Measurements from ENCODE around the gene FOXJ3. TPM values are rescaled to one million over a fixed set of nuclear protein-coding genes. Genes with fewer than 3 reads are reported as not detected.

Gene FOXJ3
- polyA plus RNA-seq, 1 of the 3 experiments (the other 2 are of a cell fraction), result 16.0 TPM

DNA sequence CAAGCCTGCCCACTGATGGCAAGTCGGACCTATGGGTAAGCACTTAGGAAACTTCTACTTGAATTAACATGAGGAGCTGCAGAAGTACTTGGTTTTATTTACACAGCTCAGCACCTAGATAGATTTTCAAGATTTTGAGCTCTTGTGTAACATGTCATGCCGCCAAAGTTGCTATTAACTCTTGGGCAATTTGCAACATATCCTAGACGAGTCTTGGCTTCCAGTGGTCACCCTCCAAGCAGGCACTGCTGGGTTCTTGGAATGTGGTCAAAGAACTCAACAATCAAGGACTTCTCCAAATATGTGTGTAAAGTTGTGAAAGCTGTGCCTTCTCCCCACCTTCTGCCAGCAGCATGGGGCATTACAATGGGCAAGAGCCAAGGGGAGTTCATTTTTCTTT, 199.6 kb downstream of the FOXJ3 start:
- POLR2A ChIA-PET, result no interaction called here
- Histone ChIP-seq H2AFZ (ENCODE audit: low read depth) (no peak overlapping the region), H3K4me3 (ENCODE audit: low read depth in 2 of 2, low read length in 1 of 2) (no peak overlapping the region), H3K27ac (ENCODE audit: low read depth in 2 of 2, low read length in 1 of 2) (no peak overlapping the region), H3K4me1 (ENCODE audit: control insufficient read depth in 1 of 2, insufficient read depth in 2 of 2, low read depth in 1 of 2, low read length in 1 of 2) (no peaks in the 10 kb centered on the region), H3K9ac (no peak overlapping the region), H4K20me1 (ENCODE audit: insufficient read depth) (no peaks in the 10 kb centered on the region), H3K36me3 (replicated peaks in 1 of 2; ENCODE audit: control insufficient read depth in 1 of 2, insufficient read depth in 2 of 2, low read length in 1 of 2) (no peaks in the 10 kb centered on the region), H3K79me2 (ENCODE audit: insufficient read depth) (no peaks in the 10 kb centered on the region), H3K9me2 (no peaks in the 10 kb centered on the region), H3K9me3 (no peaks in the 10 kb centered on the region), H3F3A (replicated peaks; ENCODE audit: insufficient read depth) (no peaks in the 10 kb centered on the region), H3K4me2 (no peak overlapping the region), H3K27me3 (ENCODE audit: insufficient read depth) (peaks cover 12% of the 10 kb centered on the region; the same call in 1 of the 2 replicates)
- 18% methylated on average over 3 of the region's 3 CpGs for WGBS (ENCODE audit: low lambda C conversion rate)
- no peak for DNase-seq
- CTCF ChIA-PET, result interaction anchor here (1.0 to 4.3 kb wide), 3 partner anchors 12 to 717 kb away, joined by 3 to 15 read pairs (median 4); no protein-coding TSS in a partner anchor
- no peak for TF ChIP-seq FOXM1 (IDR thresholded peaks at IDR 0.05; ENCODE audit: low read depth)
- no peak for TF ChIP-seq EP300 (IDR thresholded peaks at IDR 0.05; ENCODE audit: borderline replicate concordance in 1 of 2, low read depth in 1 of 2, low read length in 1 of 2)
- TF ChIP-seq, protein P1, sequence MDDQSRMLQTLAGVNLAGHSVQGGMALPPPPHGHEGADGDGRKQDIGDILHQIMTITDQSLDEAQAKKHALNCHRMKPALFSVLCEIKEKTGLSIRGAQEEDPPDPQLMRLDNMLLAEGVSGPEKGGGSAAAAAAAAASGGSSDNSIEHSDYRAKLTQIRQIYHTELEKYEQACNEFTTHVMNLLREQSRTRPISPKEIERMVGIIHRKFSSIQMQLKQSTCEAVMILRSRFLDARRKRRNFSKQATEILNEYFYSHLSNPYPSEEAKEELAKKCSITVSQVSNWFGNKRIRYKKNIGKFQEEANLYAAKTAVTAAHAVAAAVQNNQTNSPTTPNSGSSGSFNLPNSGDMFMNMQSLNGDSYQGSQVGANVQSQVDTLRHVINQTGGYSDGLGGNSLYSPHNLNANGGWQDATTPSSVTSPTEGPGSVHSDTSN (IDR thresholded peaks at IDR 0.05), result no peak
- no peak for TF ChIP-seq USF2 (IDR thresholded peaks at IDR 0.05; ENCODE audit: borderline replicate concordance, low read depth, low read length)
- no peak for TF ChIP-seq RFX5 (IDR thresholded peaks at IDR 0.05; ENCODE audit: low read length)
- TF ChIP-seq, protein P2, sequence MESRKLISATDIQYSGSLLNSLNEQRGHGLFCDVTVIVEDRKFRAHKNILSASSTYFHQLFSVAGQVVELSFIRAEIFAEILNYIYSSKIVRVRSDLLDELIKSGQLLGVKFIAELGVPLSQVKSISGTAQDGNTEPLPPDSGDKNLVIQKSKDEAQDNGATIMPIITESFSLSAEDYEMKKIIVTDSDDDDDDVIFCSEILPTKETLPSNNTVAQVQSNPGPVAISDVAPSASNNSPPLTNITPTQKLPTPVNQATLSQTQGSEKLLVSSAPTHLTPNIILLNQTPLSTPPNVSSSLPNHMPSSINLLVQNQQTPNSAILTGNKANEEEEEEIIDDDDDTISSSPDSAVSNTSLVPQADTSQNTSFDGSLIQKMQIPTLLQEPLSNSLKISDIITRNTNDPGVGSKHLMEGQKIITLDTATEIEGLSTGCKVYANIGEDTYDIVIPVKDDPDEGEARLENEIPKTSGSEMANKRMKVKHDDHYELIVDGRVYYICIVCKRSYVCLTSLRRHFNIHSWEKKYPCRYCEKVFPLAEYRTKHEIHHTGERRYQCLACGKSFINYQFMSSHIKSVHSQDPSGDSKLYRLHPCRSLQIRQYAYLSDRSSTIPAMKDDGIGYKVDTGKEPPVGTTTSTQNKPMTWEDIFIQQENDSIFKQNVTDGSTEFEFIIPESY (IDR thresholded peaks at IDR 0.05; ENCODE audit: borderline replicate concordance, low read depth), result no peak
- TF ChIP-seq FOSL2 (IDR thresholded peaks at IDR 0.05; ENCODE audit: borderline replicate concordance, low read depth), result no peak
- TF ChIP-seq GATA2 (CRISPR knock-in tag; IDR thresholded peaks at IDR 0.05), result no peak
- no peak for TF ChIP-seq CHD2 (IDR thresholded peaks at IDR 0.05; ENCODE audit: low read length, partially characterized antibody)
- TF ChIP-seq SIN3A (IDR thresholded peaks at IDR 0.05; ENCODE audit: borderline replicate concordance, low read depth, low read length), result no peak
- no peak for TF ChIP-seq RXRA (IDR thresholded peaks at IDR 0.05; ENCODE audit: borderline replicate concordance, low read depth)
- TF ChIP-seq RCOR1 (IDR thresholded peaks at IDR 0.05; ENCODE audit: low read length), result no peak
- TF ChIP-seq, protein P3, sequence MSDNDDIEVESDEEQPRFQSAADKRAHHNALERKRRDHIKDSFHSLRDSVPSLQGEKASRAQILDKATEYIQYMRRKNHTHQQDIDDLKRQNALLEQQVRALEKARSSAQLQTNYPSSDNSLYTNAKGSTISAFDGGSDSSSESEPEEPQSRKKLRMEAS (IDR thresholded peaks at IDR 0.05; ENCODE audit: low read depth), result no peak
- no peak for TF ChIP-seq RAD21 (IDR thresholded peaks at IDR 0.05; ENCODE audit: low read length)
- no peak for TF ChIP-seq TAF1 (IDR thresholded peaks at IDR 0.05; ENCODE audit: borderline replicate concordance, low read depth, low read length)
- no peak for TF ChIP-seq NFIC (IDR thresholded peaks at IDR 0.05; ENCODE audit: borderline replicate concordance)
- no peak for TF ChIP-seq IRF3 (IDR thresholded peaks at IDR 0.05; ENCODE audit: low read depth, low read length)
